ENCODE results near the gene TRMT11.

Gene TRMT11

GRCh38 chr6:126033696-126034095 is 47.4 kb downstream of the TRMT11 start:
- peak; percentile 94 for TF ChIP-seq CTCF (conservative IDR thresholded peaks at IDR 0.05; ENCODE audit: low read length)
- peak; percentile 95 for DNase-seq (ENCODE audit: low read depth)
- no peak overlapping the region for H3K4me3 ChIP-seq (ENCODE audit: low read length)

- no peak for TF ChIP-seq CTCF (conservative IDR thresholded peaks at IDR 0.05; ENCODE audit: low read length)
- DNase-seq (ENCODE audit: low read depth): no peak
These were observed 48.3 kb downstream of the TRMT11 start for GRCh38 chr6:126034656-126035055.

GRCh38 chr6:126035764-126036163 is 49.4 kb downstream of the TRMT11 start:
- H3K4me3 ChIP-seq (ENCODE audit: low read length): no peak overlapping the region
- TF ChIP-seq CTCF (conservative IDR thresholded peaks at IDR 0.05; ENCODE audit: low read length): no peak
- no peak for DNase-seq (ENCODE audit: low read depth)

More at GRCh38 chr6:126034656-126035055, 48.3 kb downstream of the TRMT11 start:
- no peak overlapping the region for H3K4me3 ChIP-seq (ENCODE audit: low read length)

GRCh38 chr6:126038234-126038633 is 51.9 kb downstream of the TRMT11 start:
- TF ChIP-seq CTCF (conservative IDR thresholded peaks at IDR 0.05; ENCODE audit: low read length): no peak
- DNase-seq (ENCODE audit: low read depth): no peak
- H3K4me3 ChIP-seq (ENCODE audit: low read length): no peak overlapping the region

- DNase-seq (ENCODE audit: low read depth): peak; percentile 56
- TF ChIP-seq CTCF (conservative IDR thresholded peaks at IDR 0.05; ENCODE audit: low read length): no peak
- H3K4me3 ChIP-seq (ENCODE audit: low read length): no peak overlapping the region
These were observed 52.9 kb downstream of the TRMT11 start for GRCh38 chr6:126039284-126039683.

- TF ChIP-seq CTCF (conservative IDR thresholded peaks at IDR 0.05; ENCODE audit: low read length): no peak
- no peak overlapping the region for H3K4me3 ChIP-seq (ENCODE audit: low read length)
- no peak for DNase-seq (ENCODE audit: low read depth)
These were observed 54.1 kb downstream of the TRMT11 start for GRCh38 chr6:126040394-126040793.

- no peak overlapping the region for H3K4me3 ChIP-seq (ENCODE audit: low read length)
- TF ChIP-seq CTCF (conservative IDR thresholded peaks at IDR 0.05; ENCODE audit: low read length): no peak
- peak; percentile 77 for DNase-seq (ENCODE audit: low read depth)
These were observed 54.5 kb downstream of the TRMT11 start for GRCh38 chr6:126040826-126041225.

All from AG10803 (cell line).